K562 (cell line): Measurements from ENCODE around the gene FBXW9. TPM values are rescaled to one million over a fixed set of nuclear protein-coding genes. Genes with fewer than 3 reads are reported as not detected.

Experiments
- ATAC-seq: fragments of 200-7000 bp; cut with Tn5 transposase; 3 replicates; pipeline ENCODE4 v1.9.1; 2020; ENCODE audit warnings: moderate library complexity
- BruUV-seq: library from RNA; stranded (reverse); fragments of 400-500 nt; replicated peaks from 2 replicates; lab custom pipeline; 2021; lab: Mats Ljungman, UMichigan
- CTCF ChIA-PET: fragments of 300-600 bp; formaldehyde crosslinking; extraction: SDS; loops from one replicate; lab custom pipeline; 2021; ENCODE audit warnings: low intra/inter-chr PET ratio; lab: Yijun Ruan, JAX
- POLR2A ChIA-PET: fragments of 300-600, 350-650 bp; sonication (Branson Sonifier 250); formaldehyde crosslinking; extraction: SDS; loops from one replicate; lab custom pipeline; 2021; ENCODE audit warnings: antibody characterized with exemption, inconsistent platforms; lab: Yijun Ruan, JAX
- DNase-seq, 4 experiments: peaks; one replicate each; pipeline versions ENCODE4 v3.0.0 to v3.0.0-alpha.2; 2011 to 2018; ENCODE audit warnings: low spot score in 3 of 4, mixed read lengths in 3 of 4; ENCODE audit errors: extremely low read depth in 1 of 4
- FAIRE-seq: peaks from 2 replicates; lab custom pipeline; 2011; peaks lifted over from hg19 to GRCh38; lab: Jason Lieb, UNC
- H2AFZ ChIP-seq: 2 replicates; pipeline ENCODE4 v1.6.0; 2011; ENCODE audit warnings: low read depth, low read length, control low read depth, inconsistent platforms
- H3K27ac ChIP-seq: fragments of 200-600 bp; 3 replicates; pipeline ENCODE4 v1.8.0; 2011; ENCODE audit warnings: low read depth, mild to moderate bottlenecking, control low read depth, inconsistent platforms, low read length, moderate library complexity, mixed read lengths; ENCODE audit errors: extremely low read depth
- H3K27me3 ChIP-seq, 2 experiments: fragments of 300-600 bp in 1 of 2; 2 replicates in 1 of 2; 3 replicates in 1 of 2; pipeline versions ENCODE4 v1.6.0 to v1.8.0; 2011; ENCODE audit warnings: inconsistent platforms in 2 of 2, low read length in 2 of 2, mild to moderate bottlenecking in 1 of 2, mixed read lengths in 1 of 2, moderate library complexity in 1 of 2; ENCODE audit not compliant: control insufficient read depth in 2 of 2, insufficient read depth in 2 of 2
- H3K36me3 ChIP-seq: fragments of 300-600 bp; 3 replicates; pipeline ENCODE4 v1.8.0; 2011; ENCODE audit warnings: mild to moderate bottlenecking, low read length, inconsistent platforms; ENCODE audit not compliant: control insufficient read depth, insufficient read depth
- H3K4me1 ChIP-seq, 2 experiments: fragments of 200-600 bp in 1 of 2; replicated peaks in 1 of 2; 2 replicates in 1 of 2; 3 replicates in 1 of 2; pipeline versions ENCODE4 v1.5.1 to v1.8.0; 2011; ENCODE audit warnings: inconsistent platforms in 2 of 2, low read length in 2 of 2, mild to moderate bottlenecking in 1 of 2, mixed read lengths in 1 of 2, moderate library complexity in 1 of 2; ENCODE audit not compliant: control insufficient read depth in 2 of 2, insufficient read depth in 2 of 2
- H3K4me2 ChIP-seq: 2 replicates; pipeline ENCODE4 v1.6.1; 2011; ENCODE audit warnings: low read length, control low read depth, inconsistent platforms, mixed read lengths; ENCODE audit not compliant: insufficient read depth
- H3K4me3 ChIP-seq: fragments of 200-600 bp; sonication (generic), shearing (Covaris generic); 2 replicates; pipeline ENCODE4 v1.5.1; 2016; ENCODE audit warnings: control low read depth, inconsistent platforms
- H3K79me2 ChIP-seq: fragments of 200-600 bp; 3 replicates; pipeline ENCODE4 v1.8.0; 2011; ENCODE audit warnings: low read length, inconsistent platforms; ENCODE audit not compliant: control insufficient read depth, insufficient read depth
- H3K9ac ChIP-seq, 2 experiments: 2 replicates each; pipeline versions ENCODE4 v1.6.0 to v1.6.1; 2011; ENCODE audit warnings: low read depth in 2 of 2, low read length in 2 of 2, control low read depth in 1 of 2, inconsistent platforms in 1 of 2, mild to moderate bottlenecking in 1 of 2, mixed read lengths in 1 of 2; ENCODE audit not compliant: insufficient read depth in 1 of 2
- H3K9me1 ChIP-seq: one replicate; pipeline ENCODE4 v1.6.0; 2011; ENCODE audit warnings: inconsistent platforms, mild to moderate bottlenecking, low read length, moderate library complexity; ENCODE audit not compliant: control insufficient read depth, insufficient read depth
- H3K9me3 ChIP-seq: replicated peaks from 2 replicates; pipeline ENCODE4 v1.5.1; 2011; ENCODE audit warnings: low read depth, low read length, inconsistent platforms; ENCODE audit not compliant: control insufficient read depth, insufficient read depth
- H4K20me1 ChIP-seq: replicated peaks from 2 replicates; pipeline ENCODE4 v1.6.1; 2011; ENCODE audit warnings: low read length, inconsistent platforms, mixed read lengths; ENCODE audit not compliant: control insufficient read depth, insufficient read depth
- ATF1 ChIP-seq, 2 experiments: fragments of 450-650 bp in 1 of 2; IDR thresholded peaks; 2 replicates each; pipeline ENCODE4 v1.6.1; 2016; ENCODE audit warnings: missing compliant biosample characterization in 1 of 2, missing genetic modification characterization in 1 of 2
- CCNT2 ChIP-seq: IDR thresholded peaks from 2 replicates; pipeline ENCODE4 v1.6.1; 2011; ENCODE audit warnings: borderline replicate concordance, low read depth, mild to moderate bottlenecking, moderate library complexity, mixed read lengths, low read length; ENCODE audit not compliant: insufficient read length; ENCODE audit errors: extremely low read depth
- ETV6 ChIP-seq, 3 experiments: fragments of 150-350 bp in 1 of 3; sonication (generic) in 1 of 3; formaldehyde crosslinking in 1 of 3; IDR thresholded peaks; 2 replicates each; pipeline versions ENCODE4 v1.6.1 to v1.8.0; 2014 to 2022; ENCODE audit warnings: borderline replicate concordance in 2 of 3, low read depth in 2 of 3, antibody characterized with exemption in 1 of 3, low read length in 1 of 3, mild to moderate bottlenecking in 1 of 3, missing genetic modification reagents in 1 of 3
- GTF2E2 ChIP-seq: fragments of 200-800 bp; sonication (Bioruptor generic); IDR thresholded peaks from 2 replicates; pipeline ENCODE4 v1.6.1; 2016; ENCODE audit warnings: missing genetic modification characterization, missing compliant biosample characterization
- HOXB6 ChIP-seq: fragments of 250-450 bp; sonication (Bioruptor Pico); IDR thresholded peaks from 2 replicates; pipeline ENCODE4 v1.5.1; 2022; ENCODE audit warnings: mild to moderate bottlenecking, borderline replicate concordance
- L3MBTL2 ChIP-seq: fragments of 450-650 bp; IDR thresholded peaks from 2 replicates; pipeline ENCODE4 v1.6.1; 2016; ENCODE audit warnings: mild to moderate bottlenecking, moderate library complexity
- MCM3 ChIP-seq: fragments of 450-650 bp; IDR thresholded peaks from 2 replicates; pipeline ENCODE4 v1.6.1; 2016
- RB1 ChIP-seq: fragments of 450-650 bp; IDR thresholded peaks from 2 replicates; pipeline ENCODE4 v1.6.1; 2017; ENCODE audit warnings: low read depth, mild to moderate bottlenecking
- SLC30A9 ChIP-seq: fragments of 250-450 bp; sonication (Bioruptor Pico); IDR thresholded peaks from 2 replicates; pipeline ENCODE4 v1.8.0; 2022; ENCODE audit warnings: mild to moderate bottlenecking, moderate library complexity
- YBX1 ChIP-seq: fragments of 450-650 bp; IDR thresholded peaks from 2 replicates; pipeline ENCODE4 v1.7.1; 2016; ENCODE audit warnings: mild to moderate bottlenecking
- ZFX ChIP-seq: sonication (generic); formaldehyde crosslinking; IDR thresholded peaks from 2 replicates; pipeline ENCODE4 v1.8.0; 2022; ENCODE audit warnings: mild to moderate bottlenecking, missing genetic modification reagents, moderate library complexity
- ZNF197 ChIP-seq: fragments of 200-800 bp; sonication (Bioruptor generic); IDR thresholded peaks from 2 replicates; pipeline ENCODE4 v1.6.1; 2016; ENCODE audit warnings: low read depth, missing genetic modification characterization, missing compliant biosample characterization
- ZNF699 ChIP-seq: fragments of 250-450 bp; sonication (Bioruptor Pico); IDR thresholded peaks from 2 replicates; pipeline ENCODE4 v1.8.0; 2021; ENCODE audit warnings: mild to moderate bottlenecking, moderate library complexity; ENCODE audit not compliant: insufficient replicate concordance
- WGBS: fragments of 100-300 bp; shearing (Covaris generic); methylation state at CpG from one replicate; pipeline ENCODE4 v1.1.6; 2016; ENCODE audit warnings: low coverage, mixed read lengths; ENCODE audit not compliant: insufficient coverage; ENCODE audit errors: missing lambda C conversion rate; 5-methylcytosine and 5-hydroxymethylcytosine counted together
- in situ Hi-C: fragments of 300-500 bp; cut with MboI; formaldehyde crosslinking; loops from 4 replicates; pipeline ENCODE4 v1.15.0; 2018; ENCODE audit warnings: inconsistent platforms, mixed read lengths
- intact Hi-C: fragments of 100-400 bp; cut with micrococcal nuclease; formaldehyde crosslinking; loops from 2 replicates; pipeline ENCODE4 v1.14.2; 2022
- polyA plus RNA-seq, 8 experiments: library from polyadenylated mRNA; depleted of rRNA in 4 of 8; stranded (reverse) in 5 of 8; unstranded in 3 of 8; fragments of >200 nt; fragmentation: Nextera tagmentation in 2 of 8; fragmentation: Illumina TruSeq in 1 of 8; extraction: Ambion mirVana in 2 of 8; extraction: Trizol in 1 of 8; gene quantifications; 2 replicates each; pipeline versions ENCODE4 v1.2.1 to v1.2.3, GENCODE V29; 2011 to 2014; ENCODE audit warnings: inconsistent platforms in 1 of 8, missing spikeins in 1 of 8
- total RNA-seq, 7 experiments: library from RNA; depleted of rRNA in 6 of 7; stranded (reverse); fragments of >200 nt in 6 of 7; fragmentation: Illumina TruSeq in 2 of 7; extraction: Trizol in 2 of 7; gene quantifications; 2 replicates each; pipeline versions ENCODE4 v1.2.1 to v1.2.3, GENCODE V29; 2011 to 2021; ENCODE audit warnings: low replicate concordance in 1 of 7
- TF ChIP-seq, protein P1 (sequence below): fragments of 250-450 bp; sonication (Bioruptor Pico); IDR thresholded peaks from 2 replicates; pipeline ENCODE4 v1.5.0; 2021; ENCODE audit warnings: mild to moderate bottlenecking, borderline replicate concordance

The FBXW9 gene
- total and polyA plus RNA-seq, 9 of the 15 experiments (the other 6 are each of a cell fraction or from before 2014, with no cell fraction given) = 0.23 to 21.7 (median 6.2) TPM

DNA sequence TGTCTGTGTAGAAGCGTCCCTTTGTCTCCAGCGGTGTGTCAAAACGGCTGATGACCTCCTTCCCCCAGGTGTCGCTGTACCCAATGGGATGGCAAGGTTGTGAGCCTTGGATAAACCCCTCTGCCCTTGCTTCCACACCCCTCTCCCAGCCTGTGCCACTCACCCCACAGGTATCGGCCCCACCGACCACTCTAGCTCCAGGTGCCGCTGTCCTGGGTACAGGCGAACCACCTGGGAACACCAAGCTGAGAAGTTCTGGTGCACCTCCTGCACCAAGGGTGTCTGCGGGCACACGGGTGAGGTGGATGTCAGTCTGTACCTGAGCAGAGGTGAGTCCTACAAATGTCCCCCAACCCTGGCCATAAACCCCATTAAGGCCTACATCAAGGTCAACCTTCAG lies 46.5 kb downstream of the FBXW9 start:
- no peak overlapping the region for H3K9ac ChIP-seq
- TF ChIP-seq YBX1 (no peak), ETV6 (IDR thresholded peaks at IDR 0.05; ENCODE audit: borderline replicate concordance in 1 of 2, low read depth in 2 of 2, low read length in 1 of 2) (no peak), ETV6 (CRISPR knock-in tag; IDR thresholded peaks at IDR 0.05; ENCODE audit: borderline replicate concordance) (no peak), RB1 (no peak)
- TF ChIP-seq, all 486 proteins: peak for 0
- ChIA-PET CTCF (no interaction called here), POLR2A (no interaction called here)
- H3K36me3 ChIP-seq = no peaks in the 10 kb centered on the region; the same call in 2 of the 3 replicates
- no peak overlapping the region for H3K4me3 ChIP-seq
- no peaks in the 10 kb centered on the region for H3K9me1 ChIP-seq
- no peak overlapping the region for H3K27ac ChIP-seq
- H3K9me3 ChIP-seq = no peaks in the 10 kb centered on the region
- 87% methylated on average over 10 of the region's 10 CpGs for WGBS
- no peaks in the 10 kb centered on the region for H3K79me2 ChIP-seq
- no peak overlapping the region for H3K4me2 ChIP-seq
- DNase-seq (no peak), ATAC-seq (no peak), FAIRE-seq (no peak)
- H3K27me3 ChIP-seq = no peaks in the 10 kb centered on the region
- in situ Hi-C loops (no loop called here), intact Hi-C loops (no loop called here)
- no peak overlapping the region for H2AFZ ChIP-seq
- H3K4me1 ChIP-seq = peaks cover 4 to 27% of the 10 kb centered on the region in 2 experiments; a peak in 4 of 5 replicates
- H4K20me1 ChIP-seq = no peaks in the 10 kb centered on the region
- BruUV-seq = no TSS peak

DNA sequence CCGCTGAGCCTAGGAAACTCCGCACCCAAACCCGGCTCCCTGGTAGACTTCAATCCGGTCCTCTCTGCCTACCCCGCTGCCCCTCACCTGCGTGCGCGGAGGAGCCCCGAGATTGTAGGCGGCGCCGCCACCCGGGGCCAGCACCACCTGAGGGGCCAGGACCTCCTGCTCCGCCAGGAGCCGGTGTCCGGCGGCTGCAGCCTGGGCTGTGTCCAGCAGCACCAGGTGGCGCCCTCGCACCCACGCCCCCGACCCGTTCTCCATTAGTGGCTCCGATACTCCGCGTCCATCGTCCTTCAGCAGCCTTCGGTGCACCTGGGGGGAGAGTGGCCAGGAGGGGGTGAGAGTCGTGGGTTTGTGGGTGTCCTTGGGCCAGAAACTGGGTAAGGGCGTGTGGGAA lies 48.3 kb downstream of the FBXW9 start:
- peaks cover 4 to 27% of the 10 kb centered on the region in 2 experiments; a peak in 4 of 5 replicates for H3K4me1 ChIP-seq
- DNase-seq (peak; percentile 53 to 55 (median 54)), ATAC-seq (peak; percentile 80), FAIRE-seq (no peak)
- ChIA-PET CTCF (no interaction called here), POLR2A (no interaction called here)
- H3K4me2 ChIP-seq = peak overlapping the region; percentile 71
- in situ Hi-C loops (no loop called here), intact Hi-C loops (no loop called here)
- H3K4me3 ChIP-seq = peak overlapping the region; percentile 48
- no TSS peak for BruUV-seq
- H3K9ac ChIP-seq = peak overlapping the region in 1 of 2 experiments; percentile 41; a peak in 2 of 4 replicates
- no peak overlapping the region; the same call in 2 of the 3 replicates for H3K27ac ChIP-seq
- H2AFZ ChIP-seq = peak overlapping the region; percentile 66
- no peaks in the 10 kb centered on the region for H3K79me2 ChIP-seq
- H3K9me3 ChIP-seq = no peaks in the 10 kb centered on the region
- H3K36me3 ChIP-seq = no peaks in the 10 kb centered on the region; the same call in 2 of the 3 replicates
- H3K27me3 ChIP-seq = no peaks in the 10 kb centered on the region
- WGBS = 53% methylated on average over 17 of the region's 29 CpGs
- no peaks in the 10 kb centered on the region for H3K9me1 ChIP-seq
- no peaks in the 10 kb centered on the region for H4K20me1 ChIP-seq
- TF ChIP-seq, protein P1, sequence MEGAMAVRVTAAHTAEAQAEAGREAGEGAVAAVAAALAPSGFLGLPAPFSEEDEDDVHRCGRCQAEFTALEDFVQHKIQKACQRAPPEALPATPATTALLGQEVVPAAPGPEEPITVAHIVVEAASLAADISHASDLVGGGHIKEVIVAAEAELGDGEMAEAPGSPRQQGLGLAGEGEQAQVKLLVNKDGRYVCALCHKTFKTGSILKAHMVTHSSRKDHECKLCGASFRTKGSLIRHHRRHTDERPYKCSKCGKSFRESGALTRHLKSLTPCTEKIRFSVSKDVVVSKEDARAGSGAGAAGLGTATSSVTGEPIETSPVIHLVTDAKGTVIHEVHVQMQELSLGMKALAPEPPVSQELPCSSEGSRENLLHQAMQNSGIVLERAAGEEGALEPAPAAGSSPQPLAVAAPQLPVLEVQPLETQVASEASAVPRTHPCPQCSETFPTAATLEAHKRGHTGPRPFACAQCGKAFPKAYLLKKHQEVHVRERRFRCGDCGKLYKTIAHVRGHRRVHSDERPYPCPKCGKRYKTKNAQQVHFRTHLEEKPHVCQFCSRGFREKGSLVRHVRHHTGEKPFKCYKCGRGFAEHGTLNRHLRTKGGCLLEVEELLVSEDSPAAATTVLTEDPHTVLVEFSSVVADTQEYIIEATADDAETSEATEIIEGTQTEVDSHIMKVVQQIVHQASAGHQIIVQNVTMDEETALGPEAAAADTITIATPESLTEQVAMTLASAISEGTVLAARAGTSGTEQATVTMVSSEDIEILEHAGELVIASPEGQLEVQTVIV = no peak
- TF ChIP-seq ZNF197 (CRISPR knock-in tag) = no peak
- TF ChIP-seq MCM3 = no peak
- no peak for TF ChIP-seq ZNF699
- no peak for TF ChIP-seq ATF1 (CRISPR knock-in tag; IDR thresholded peaks at IDR 0.05)
- no peak for TF ChIP-seq ATF1 (tag; IDR thresholded peaks at IDR 0.05)
- peak; percentile 12; the same call in 1 of the 2 replicates for TF ChIP-seq L3MBTL2
- TF ChIP-seq CCNT2 = peak; percentile 29
- no peak for TF ChIP-seq GTF2E2 (tag)
- no peak for TF ChIP-seq SLC30A9
- TF ChIP-seq ZFX = no peak
- no peak for TF ChIP-seq HOXB6 (CRISPR knock-in tag)
